ENCODE results near the gene CUEDC1. TPM values are rescaled to one million over a fixed set of nuclear protein-coding genes. Genes with fewer than 3 reads are reported as not detected.

Gene CUEDC1
- total RNA-seq, 4 donors from 2014 or later: 30.3 to 72.2 (median 51.2) TPM

DNA sequence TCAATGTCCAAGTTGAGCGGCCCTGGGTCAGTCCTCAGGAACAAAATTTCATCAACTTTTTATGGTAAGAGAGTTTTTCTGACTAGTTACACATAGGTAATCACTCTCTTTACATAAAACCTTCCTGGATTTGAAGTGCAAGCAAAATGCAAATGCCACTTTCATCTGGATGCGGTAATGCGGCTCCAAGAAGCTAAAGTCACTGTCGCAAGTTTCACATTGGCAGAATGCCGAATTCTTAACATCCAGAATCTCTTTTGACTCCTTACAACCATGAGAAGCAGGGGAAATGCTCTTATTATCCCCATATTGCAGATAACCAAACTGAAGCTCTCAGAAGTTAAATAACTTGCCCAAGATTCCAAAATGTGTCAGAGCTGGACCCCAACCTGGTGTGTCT lies 135.3 kb downstream of the CUEDC1 start:
- WGBS: 91% methylated on average over 5 of the region's 5 CpGs
- H3K36me3 ChIP-seq: no peaks in the 10 kb centered on the region
- H3K27me3 ChIP-seq: no peaks in the 10 kb centered on the region
- no peaks in the 10 kb centered on the region for H3K9me3 ChIP-seq
- H3K4me1 ChIP-seq: no peaks in the 10 kb centered on the region
- no peak overlapping the region for H3K27ac ChIP-seq (replicated peaks in 1 of 4)
- intact Hi-C loops (cut with DNase I): no loop called here
- H3K4me3 ChIP-seq: no peak overlapping the region
- TF ChIP-seq, protein P1, sequence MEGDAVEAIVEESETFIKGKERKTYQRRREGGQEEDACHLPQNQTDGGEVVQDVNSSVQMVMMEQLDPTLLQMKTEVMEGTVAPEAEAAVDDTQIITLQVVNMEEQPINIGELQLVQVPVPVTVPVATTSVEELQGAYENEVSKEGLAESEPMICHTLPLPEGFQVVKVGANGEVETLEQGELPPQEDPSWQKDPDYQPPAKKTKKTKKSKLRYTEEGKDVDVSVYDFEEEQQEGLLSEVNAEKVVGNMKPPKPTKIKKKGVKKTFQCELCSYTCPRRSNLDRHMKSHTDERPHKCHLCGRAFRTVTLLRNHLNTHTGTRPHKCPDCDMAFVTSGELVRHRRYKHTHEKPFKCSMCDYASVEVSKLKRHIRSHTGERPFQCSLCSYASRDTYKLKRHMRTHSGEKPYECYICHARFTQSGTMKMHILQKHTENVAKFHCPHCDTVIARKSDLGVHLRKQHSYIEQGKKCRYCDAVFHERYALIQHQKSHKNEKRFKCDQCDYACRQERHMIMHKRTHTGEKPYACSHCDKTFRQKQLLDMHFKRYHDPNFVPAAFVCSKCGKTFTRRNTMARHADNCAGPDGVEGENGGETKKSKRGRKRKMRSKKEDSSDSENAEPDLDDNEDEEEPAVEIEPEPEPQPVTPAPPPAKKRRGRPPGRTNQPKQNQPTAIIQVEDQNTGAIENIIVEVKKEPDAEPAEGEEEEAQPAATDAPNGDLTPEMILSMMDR (IDR thresholded peaks at IDR 0.05): no peak
- TF ChIP-seq POLR2A (IDR thresholded peaks at IDR 0.05; ENCODE audit: low read depth): no peak
- DNase-seq (ENCODE audit: extremely low spot score): no peak

DNA sequence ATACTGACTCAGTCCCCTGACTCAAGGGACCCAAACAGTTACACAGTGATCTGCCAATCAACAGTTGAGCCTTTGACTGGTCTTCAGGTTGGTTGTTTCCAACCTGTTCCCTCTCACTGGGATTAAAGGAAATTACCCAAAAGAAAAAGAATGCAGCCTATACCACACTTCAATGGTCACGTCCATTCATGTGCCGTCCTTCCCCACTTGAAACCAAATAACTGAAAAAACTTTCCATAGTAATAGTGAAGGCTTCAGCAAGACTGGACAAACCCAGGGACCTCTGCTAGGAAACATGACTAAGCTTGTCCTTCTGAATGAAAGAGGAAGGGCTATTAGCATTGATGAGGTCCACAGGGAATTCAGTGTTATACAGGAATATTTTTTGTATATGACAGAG lies 135.9 kb downstream of the CUEDC1 start:
- WGBS: 79% methylated on average over 2 of the region's 2 CpGs
- no peak for DNase-seq (ENCODE audit: extremely low spot score)
- no peak overlapping the region for H3K27ac ChIP-seq (replicated peaks in 1 of 4)
- intact Hi-C loops (cut with DNase I): no loop called here
- TF ChIP-seq POLR2A (IDR thresholded peaks at IDR 0.05; ENCODE audit: low read depth) (no peak), EP300 (IDR thresholded peaks at IDR 0.05) (no peak), POLR2AphosphoS5 (IDR thresholded peaks at IDR 0.05) (no peak)
- TF ChIP-seq, protein P1 (IDR thresholded peaks at IDR 0.05): no peak
- H3K9me3 ChIP-seq: no peaks in the 10 kb centered on the region
- H3K4me3 ChIP-seq: no peak overlapping the region
- H3K36me3 ChIP-seq: no peaks in the 10 kb centered on the region
- no peaks in the 10 kb centered on the region for H3K4me1 ChIP-seq
- no peaks in the 10 kb centered on the region for H3K27me3 ChIP-seq

DNA sequence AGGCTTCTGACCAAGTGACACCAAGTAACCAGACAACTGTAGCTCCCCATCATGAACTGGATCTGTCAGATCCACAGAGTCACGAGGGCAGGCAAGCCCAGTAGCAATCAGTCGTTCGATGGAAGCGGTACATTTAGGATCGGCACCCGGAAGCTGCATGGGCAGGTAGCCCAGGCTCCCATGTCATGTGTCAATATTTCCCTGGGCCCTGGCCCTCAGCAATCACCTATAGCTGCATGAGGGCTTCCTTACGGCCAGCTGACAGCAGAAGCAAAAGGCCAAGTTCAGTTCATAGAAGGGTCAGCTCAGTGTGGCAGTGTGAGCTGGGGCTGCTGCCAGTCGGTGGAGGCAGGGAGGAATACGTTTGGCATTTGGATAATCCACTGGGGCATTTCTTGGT lies 137.1 kb downstream of the CUEDC1 start:
- Histone ChIP-seq H3K27me3 (no peaks in the 10 kb centered on the region), H3K4me3 (no peak overlapping the region), H3K36me3 (no peaks in the 10 kb centered on the region), H3K27ac (replicated peaks in 1 of 4) (no peak overlapping the region), H3K9me3 (no peaks in the 10 kb centered on the region), H3K4me1 (no peaks in the 10 kb centered on the region)
- peak; percentile 45 for DNase-seq (ENCODE audit: extremely low spot score)
- intact Hi-C loops (cut with DNase I): no loop called here
- TF ChIP-seq POLR2AphosphoS5 (IDR thresholded peaks at IDR 0.05): no peak
- TF ChIP-seq EP300 (IDR thresholded peaks at IDR 0.05): no peak
- no peak for TF ChIP-seq POLR2A (IDR thresholded peaks at IDR 0.05; ENCODE audit: low read depth)
- TF ChIP-seq, protein P1 (IDR thresholded peaks at IDR 0.05): no peak
- WGBS: 83% methylated on average over 9 of the region's 9 CpGs

DNA sequence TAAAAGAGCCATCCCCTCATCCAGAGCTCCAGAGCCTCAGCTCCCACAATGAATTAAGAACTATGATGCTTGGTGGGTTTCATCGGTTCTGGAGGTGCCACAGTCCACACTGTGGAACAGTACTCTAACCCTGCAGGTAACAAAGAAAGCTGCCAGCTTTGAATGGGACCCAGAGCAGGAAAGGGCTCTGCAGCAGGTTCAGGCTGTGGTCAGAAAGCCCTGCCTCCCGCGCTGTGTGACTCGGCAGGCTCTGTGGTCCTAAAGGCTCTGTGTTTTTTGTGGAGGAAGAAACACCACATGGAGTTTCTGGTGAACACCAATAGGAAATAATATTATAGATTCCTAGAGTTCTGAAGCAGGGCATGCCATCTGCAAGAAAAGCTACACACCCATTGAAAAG lies 137.9 kb downstream of the CUEDC1 start:
- TF ChIP-seq POLR2AphosphoS5 (IDR thresholded peaks at IDR 0.05): no peak
- TF ChIP-seq, protein P1 (IDR thresholded peaks at IDR 0.05): no peak
- TF ChIP-seq POLR2A (IDR thresholded peaks at IDR 0.05; ENCODE audit: low read depth): no peak
- TF ChIP-seq EP300 (IDR thresholded peaks at IDR 0.05): no peak
- H3K4me3 ChIP-seq: no peak overlapping the region
- no peaks in the 10 kb centered on the region for H3K27me3 ChIP-seq
- no peak overlapping the region for H3K27ac ChIP-seq (replicated peaks in 1 of 4)
- H3K4me1 ChIP-seq: no peaks in the 10 kb centered on the region
- DNase-seq (ENCODE audit: extremely low spot score): peak; percentile 24
- WGBS: 100% methylated on average over 4 of the region's 4 CpGs
- no peaks in the 10 kb centered on the region for H3K36me3 ChIP-seq
- H3K9me3 ChIP-seq: no peaks in the 10 kb centered on the region
- intact Hi-C loops (cut with DNase I): no loop called here

DNA sequence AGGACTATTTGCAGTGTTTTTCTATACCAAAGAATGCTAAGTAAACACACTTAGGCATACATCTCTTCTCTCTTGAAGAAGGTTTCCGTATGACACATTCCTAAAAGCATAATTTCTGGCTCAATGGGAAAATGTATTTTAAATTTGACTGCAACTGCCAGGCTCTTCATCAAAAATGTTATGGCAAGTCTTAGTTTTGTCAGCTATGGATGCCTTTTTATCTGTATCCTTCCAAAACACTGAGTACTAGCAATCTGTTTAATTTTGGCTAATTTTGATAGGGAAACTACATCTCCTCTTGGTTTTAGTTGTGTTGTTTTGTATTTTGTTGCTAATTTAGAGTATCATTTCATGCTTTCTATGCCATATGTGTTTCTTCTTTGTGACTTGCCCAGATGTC lies 140.8 kb downstream of the CUEDC1 start:
- no peaks in the 10 kb centered on the region for H3K27me3 ChIP-seq
- intact Hi-C loops (cut with DNase I): no loop called here
- H3K9me3 ChIP-seq: no peaks in the 10 kb centered on the region
- no peaks in the 10 kb centered on the region for H3K36me3 ChIP-seq
- H3K4me1 ChIP-seq: peaks cover 18 to 20% (median 19%) of the 10 kb centered on the region in 4 donors
- no peak overlapping the region for H3K27ac ChIP-seq (replicated peaks in 1 of 4)
- WGBS: 81% methylated on average over 1 of the region's 1 CpG
- H3K4me3 ChIP-seq: no peak overlapping the region
- TF ChIP-seq, protein P1 (IDR thresholded peaks at IDR 0.05): no peak
- no peak for TF ChIP-seq POLR2A (IDR thresholded peaks at IDR 0.05; ENCODE audit: low read depth)
- no peak for TF ChIP-seq EP300 (IDR thresholded peaks at IDR 0.05)
- no peak for DNase-seq (ENCODE audit: extremely low spot score)
